H1 (cell line): ENCODE data around the gene CHRM3. TPM values are rescaled to one million over a fixed set of nuclear protein-coding genes. Genes with fewer than 3 reads are reported as not detected.

ENCODE experiments used
- CTCF ChIA-PET: fragments of 300-600 bp; sonication (Branson Sonifier 250); formaldehyde crosslinking; loops from one replicate; lab custom pipeline; 2021; ENCODE audit not compliant: partially characterized antibody; lab: Charles Lee
- POLR2A ChIA-PET: fragments of 300-600 bp; sonication (Branson Sonifier 250); formaldehyde crosslinking; loops from one replicate; lab custom pipeline; 2021; ENCODE audit warnings: inconsistent platforms; ENCODE audit not compliant: partially characterized antibody; lab: Charles Lee
- DNase-seq, 2 experiments: peaks; one replicate each; pipeline versions ENCODE4 v3.0.0 to v3.0.0-alpha.2; 2010 to 2022; ENCODE audit warnings: low spot score in 2 of 2, low read depth in 1 of 2, mixed read lengths in 1 of 2
- FAIRE-seq: peaks from 2 replicates; lab custom pipeline; 2011; peaks lifted over from hg19 to GRCh38; lab: Jason Lieb, UNC
- H2AFZ ChIP-seq: 2 replicates; pipeline ENCODE4 v1.8.1; 2012; ENCODE audit warnings: low read length, inconsistent platforms
- H2AK5ac ChIP-seq: 2 replicates; pipeline ENCODE4 v1.6.1; 2013; ENCODE audit warnings: low read depth, low read length
- H2BK120ac ChIP-seq: replicated peaks from 2 replicates; pipeline ENCODE3; 2013; ENCODE audit warnings: low read depth, low read length, inconsistent platforms
- H2BK12ac ChIP-seq: 2 replicates; pipeline ENCODE4 v1.6.1; 2013; ENCODE audit warnings: low read depth, low read length
- H2BK15ac ChIP-seq: 2 replicates; pipeline ENCODE4 v1.6.1; 2013; ENCODE audit warnings: low read length
- H2BK20ac ChIP-seq: 2 replicates; pipeline ENCODE4 v1.6.1; 2013; ENCODE audit warnings: low read length
- H2BK5ac ChIP-seq: 2 replicates; pipeline ENCODE4 v1.6.1; 2013; ENCODE audit warnings: low read depth, low read length
- H3K14ac ChIP-seq: 2 replicates; pipeline ENCODE4 v1.6.1; 2013; ENCODE audit warnings: inconsistent platforms; ENCODE audit not compliant: insufficient read length
- H3K18ac ChIP-seq: 2 replicates; pipeline ENCODE4 v1.6.1; 2013; ENCODE audit warnings: low read length; ENCODE audit errors: extremely low read depth
- H3K23ac ChIP-seq: 2 replicates; pipeline ENCODE4 v1.6.1; 2013; ENCODE audit warnings: inconsistent platforms; ENCODE audit not compliant: insufficient read length
- H3K23me2 ChIP-seq: 2 replicates; pipeline ENCODE4 v1.6.1; 2013; ENCODE audit warnings: low read depth, low read length
- H3K27ac ChIP-seq: 2 replicates; pipeline ENCODE4 v1.6.1; 2011; ENCODE audit warnings: low read depth, low read length, inconsistent platforms
- H3K27me3 ChIP-seq, 4 experiments: replicated peaks in 1 of 4; 1 replicate in 1 of 4; 2 replicates in 3 of 4; pipeline versions ENCODE4 v1.6.1 to v1.8.1; 2011 to 2013; ENCODE audit warnings: low read length in 3 of 4, mild to moderate bottlenecking in 3 of 4, inconsistent platforms in 2 of 4, mixed read lengths in 2 of 4, moderate library complexity in 1 of 4; ENCODE audit not compliant: control insufficient read depth in 3 of 4, insufficient read depth in 3 of 4; ENCODE audit errors: extremely low read depth in 1 of 4
- H3K36me3 ChIP-seq, 4 experiments: 2 replicates each; pipeline versions ENCODE4 v1.6.1 to v1.8.1; 2011 to 2013; ENCODE audit warnings: mild to moderate bottlenecking in 4 of 4, low read length in 3 of 4, moderate library complexity in 2 of 4, control low read depth in 1 of 4, inconsistent platforms in 1 of 4; ENCODE audit not compliant: insufficient read depth in 4 of 4, control insufficient read depth in 2 of 4
- H3K4ac ChIP-seq: replicated peaks from 2 replicates; pipeline ENCODE3; 2013; ENCODE audit warnings: low read length, low read depth, mixed read lengths, inconsistent platforms; ENCODE audit not compliant: insufficient read length
- H3K4me1 ChIP-seq, 4 experiments: replicated peaks in 1 of 4; 1 replicate in 1 of 4; 2 replicates in 3 of 4; pipeline versions ENCODE4 v1.6.1 to v1.8.1; 2011 to 2013; ENCODE audit warnings: low read length in 3 of 4, inconsistent platforms in 2 of 4, mixed read lengths in 1 of 4; ENCODE audit not compliant: insufficient read depth in 4 of 4, control insufficient read depth in 3 of 4
- H3K4me2 ChIP-seq, 2 experiments: 2 replicates each; pipeline versions ENCODE4 v1.6.1 to v1.8.1; 2011 to 2013; ENCODE audit warnings: low read depth in 2 of 2, low read length in 2 of 2, control low read depth in 1 of 2, inconsistent platforms in 1 of 2, mild to moderate bottlenecking in 1 of 2; ENCODE audit not compliant: insufficient read depth in 1 of 2
- H3K4me3 ChIP-seq, 4 experiments: fragments of 200-600, 300-600 bp in 1 of 4; sonication (generic), shearing (Covaris generic), sonication (Bioruptor Twin) in 1 of 4; 2 replicates each; pipeline versions ENCODE4 v1.5.1 to v1.8.1; 2011 to 2016; ENCODE audit warnings: low read length in 4 of 4, low read depth in 3 of 4, control low read depth in 2 of 4, inconsistent platforms in 2 of 4, mild to moderate bottlenecking in 2 of 4, mixed read lengths in 1 of 4, moderate library complexity in 1 of 4; ENCODE audit not compliant: insufficient read depth in 2 of 4; ENCODE audit errors: extremely low read depth in 1 of 4
- H3K56ac ChIP-seq: replicated peaks from 2 replicates; pipeline ENCODE3; 2013; ENCODE audit warnings: low read depth, mild to moderate bottlenecking, mixed read lengths, low read length, inconsistent platforms; ENCODE audit not compliant: insufficient read length
- H3K79me1 ChIP-seq: 2 replicates; pipeline ENCODE4 v1.6.1; 2013; ENCODE audit warnings: low read depth, low read length, control low read depth
- H3K79me2 ChIP-seq, 2 experiments: 2 replicates each; pipeline versions ENCODE4 v1.6.1 to v1.8.1; 2012 to 2013; ENCODE audit warnings: low read length in 2 of 2, mild to moderate bottlenecking in 2 of 2, inconsistent platforms in 1 of 2; ENCODE audit not compliant: insufficient read depth in 2 of 2, control insufficient read depth in 1 of 2
- H3K9ac ChIP-seq, 4 experiments: replicated peaks in 1 of 4; 1 replicate in 1 of 4; 2 replicates in 3 of 4; pipeline versions ENCODE4 v1.6.1 to v1.8.1; 2011 to 2013; ENCODE audit warnings: low read depth in 3 of 4, low read length in 3 of 4, control low read depth in 2 of 4, mild to moderate bottlenecking in 2 of 4, moderate library complexity in 2 of 4, inconsistent platforms in 1 of 4; ENCODE audit errors: extremely low read depth in 1 of 4
- H3K9me3 ChIP-seq, 2 experiments: 2 replicates each; pipeline versions ENCODE4 v1.6.1 to v1.8.1; 2012 to 2013; ENCODE audit warnings: mild to moderate bottlenecking in 2 of 2, moderate library complexity in 2 of 2, control low read depth in 1 of 2, inconsistent platforms in 1 of 2, low read depth in 1 of 2, low read length in 1 of 2, mixed read lengths in 1 of 2; ENCODE audit not compliant: insufficient read depth in 2 of 2
- H4K20me1 ChIP-seq, 2 experiments: replicated peaks in 1 of 2; 2 replicates each; pipeline versions ENCODE3 to v1.8.1; 2011 to 2013; ENCODE audit warnings: inconsistent platforms in 2 of 2, low read length in 2 of 2, mild to moderate bottlenecking in 1 of 2; ENCODE audit not compliant: insufficient read depth in 2 of 2, control insufficient read depth in 1 of 2
- H4K5ac ChIP-seq: 2 replicates; pipeline ENCODE4 v1.6.1; 2013; ENCODE audit warnings: low read length, low read depth, mixed read lengths, inconsistent platforms; ENCODE audit not compliant: insufficient read length
- H4K8ac ChIP-seq: 2 replicates; pipeline ENCODE4 v1.8.0; 2013; ENCODE audit warnings: mild to moderate bottlenecking, moderate library complexity, low read length, inconsistent platforms; ENCODE audit not compliant: insufficient read depth; ENCODE audit errors: extremely low read depth
- H4K91ac ChIP-seq: replicated peaks from 2 replicates; pipeline ENCODE3; 2013; ENCODE audit warnings: low read length, mixed read lengths, inconsistent platforms; ENCODE audit not compliant: insufficient read length
- WGBS, 2 experiments: shearing (Covaris generic) in 1 of 2; methylation state at CpG; one replicate each; pipeline versions ENCODE4 v1.1.6 to v1.1.7; 2013 to 2015; ENCODE audit warnings: low lambda C conversion rate in 2 of 2, mixed read lengths in 2 of 2, inconsistent platforms in 1 of 2, low coverage in 1 of 2, missing lambda C conversion rate in 1 of 2; ENCODE audit not compliant: insufficient replicate concordance in 2 of 2, insufficient coverage in 1 of 2, insufficient read length in 1 of 2; ENCODE audit errors: extremely low coverage in 1 of 2, missing lambda C conversion rate in 1 of 2; 5-methylcytosine and 5-hydroxymethylcytosine counted together
- polyA plus RNA-seq, 7 experiments: library from polyadenylated mRNA; depleted of rRNA in 3 of 7; stranded (reverse) in 5 of 7; unstranded in 2 of 7; fragments of >200 nt in 5 of 7; fragments of 200-250 nt in 2 of 7; gene quantifications; 1 replicate in 5 of 7; 2 replicates in 1 of 7; 4 replicates in 1 of 7; pipeline versions ENCODE4 v1.2.1 to v1.2.3, GENCODE V29; 2011 to 2013; ENCODE audit warnings: missing spikeins in 2 of 7, mixed read lengths in 2 of 7
- total RNA-seq: library from RNA; stranded (reverse); fragmentation: NEBNext Ultra II Directional; extraction: Animal tissue kit (Norgen Biotek cat#: 25700); gene quantifications from 2 replicates; pipeline ENCODE4 v1.2.1, GENCODE V29; 2021

The CHRM3 gene
- total and polyA plus RNA-seq, 2 of the 8 experiments (the other 6 are each of a cell fraction or from before 2014, with no cell fraction given) = 3.3 to 5.0 TPM

- H3K27me3 ChIP-seq = no peaks in the 10 kb centered on the region
- H2BK5ac ChIP-seq = no peak overlapping the region
- no peak overlapping the region for H2AK5ac ChIP-seq
- no peak overlapping the region for H4K91ac ChIP-seq
- H3K23me2 ChIP-seq = no peaks in the 10 kb centered on the region
- no peaks in the 10 kb centered on the region for H3K4me1 ChIP-seq
- H3K14ac ChIP-seq = no peak overlapping the region
- H2BK12ac ChIP-seq = no peak overlapping the region
- H3K27ac ChIP-seq = no peak overlapping the region
- H3K9ac ChIP-seq = no peak overlapping the region
- no peak overlapping the region for H3K18ac ChIP-seq
- no peak for DNase-seq
- no peaks in the 10 kb centered on the region for H4K20me1 ChIP-seq
- no peak overlapping the region for H2BK15ac ChIP-seq
- no peak overlapping the region for H3K4ac ChIP-seq
- ChIA-PET CTCF (interaction anchor here (0.6 to 1.6 kb wide), 4 partner anchors 12 to 238 kb away, joined by 3 read pairs; no protein-coding TSS in a partner anchor), POLR2A (no interaction called here)
- peak overlapping the region; percentile 62; the same call in 1 of the 2 replicates for H2AFZ ChIP-seq
- 93% methylated on average over 3 of the region's 3 CpGs; no CpG with 5 or more reads in 1 of the 2 experiments for WGBS, 2 experiments
- no peaks in the 10 kb centered on the region for H3K79me1 ChIP-seq
- no peaks in the 10 kb centered on the region for H3K36me3 ChIP-seq
- no peak overlapping the region for H4K5ac ChIP-seq
- H3K23ac ChIP-seq = no peak overlapping the region
- no peak overlapping the region for H3K56ac ChIP-seq
- H4K8ac ChIP-seq = no peak overlapping the region
- H3K4me2 ChIP-seq = no peak overlapping the region
- no peak for FAIRE-seq
- H3K79me2 ChIP-seq = no peaks in the 10 kb centered on the region
- no peak overlapping the region for H2BK120ac ChIP-seq
- H2BK20ac ChIP-seq = no peak overlapping the region
- no peaks in the 10 kb centered on the region for H3K9me3 ChIP-seq
- no peak overlapping the region for H3K4me3 ChIP-seq
Measured at GRCh38 chr1:239353536-239353935, 32.8 kb upstream of the CHRM3 start.
